T-helper 2 cell treated with Interferon-gamma antibody and Interleukin-4, amounts not matched to agents 100 ng/mL and 5 ng/mL, for 36 hours (primary cell): ENCODE results near the gene INSIG2. TPM values are rescaled to one million over a fixed set of nuclear protein-coding genes. Genes with fewer than 3 reads are reported as not detected.
"Not testable (repeated sequence)": the region's sequence is repeated elsewhere in the genome, so short reads cannot be mapped to it uniquely, and the experiment has no call there.

Source experiments
- intact Hi-C: fragments of 100-400 bp; cut with micrococcal nuclease; formaldehyde crosslinking; loops from one replicate; pipeline ENCODE4 v1.15.1; 2023
- total RNA-seq: library from RNA; stranded (reverse); gene quantifications from 2 replicates; pipeline ENCODE4 v1.2.3, GENCODE V29; 2022

INSIG2 gene
- total RNA-seq, 1 donor from 2014 or later: 21.7 TPM

DNA sequence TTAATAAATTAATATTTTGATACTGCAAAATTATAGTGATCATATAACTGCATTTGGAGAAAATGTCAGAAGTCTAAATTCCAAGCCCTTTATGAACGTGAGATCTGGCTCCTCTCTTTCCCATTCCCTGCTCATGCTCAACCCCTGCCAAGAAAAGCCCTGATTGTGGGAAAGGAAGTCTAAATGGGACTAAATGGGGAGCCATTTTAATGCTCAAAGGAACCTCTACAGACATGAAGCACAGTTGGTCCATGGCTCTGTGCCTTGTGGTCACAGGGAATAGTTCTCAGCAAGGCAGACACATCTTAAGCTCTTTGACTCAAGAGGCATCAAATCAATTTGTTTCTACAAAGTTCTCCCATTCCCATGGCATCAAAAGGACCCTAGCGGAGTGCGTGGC, 29.3 kb upstream of the INSIG2 start:
- intact Hi-C loops: no loop called here

DNA sequence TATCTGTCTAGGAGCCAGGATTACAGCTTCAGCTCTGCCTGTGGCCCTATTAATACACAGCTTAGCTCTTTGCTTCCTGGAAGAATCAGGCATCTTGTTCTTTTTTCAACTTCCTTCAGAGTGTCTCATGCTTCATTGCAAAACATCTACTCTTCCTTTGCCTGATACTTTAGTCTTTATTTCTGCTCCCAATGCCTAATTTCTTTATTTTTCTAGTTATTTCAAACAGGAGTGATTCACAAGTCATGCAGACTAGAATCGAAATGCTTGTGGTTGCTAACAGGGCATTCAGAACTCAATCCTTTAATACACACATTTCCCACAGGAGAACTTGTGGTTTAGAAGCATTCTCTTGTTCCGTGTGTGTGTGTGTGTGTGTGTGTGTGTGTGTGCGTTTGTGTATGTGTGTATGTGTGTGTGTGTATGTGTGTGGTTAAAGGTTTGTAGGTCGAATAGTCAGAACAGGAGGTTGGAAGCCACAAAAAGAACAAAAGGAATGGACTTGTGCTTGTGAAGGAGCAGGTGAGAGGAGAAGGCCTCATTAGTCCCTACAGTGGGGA, 28.3 kb upstream of the INSIG2 start:
- intact Hi-C loops: no loop called here

DNA sequence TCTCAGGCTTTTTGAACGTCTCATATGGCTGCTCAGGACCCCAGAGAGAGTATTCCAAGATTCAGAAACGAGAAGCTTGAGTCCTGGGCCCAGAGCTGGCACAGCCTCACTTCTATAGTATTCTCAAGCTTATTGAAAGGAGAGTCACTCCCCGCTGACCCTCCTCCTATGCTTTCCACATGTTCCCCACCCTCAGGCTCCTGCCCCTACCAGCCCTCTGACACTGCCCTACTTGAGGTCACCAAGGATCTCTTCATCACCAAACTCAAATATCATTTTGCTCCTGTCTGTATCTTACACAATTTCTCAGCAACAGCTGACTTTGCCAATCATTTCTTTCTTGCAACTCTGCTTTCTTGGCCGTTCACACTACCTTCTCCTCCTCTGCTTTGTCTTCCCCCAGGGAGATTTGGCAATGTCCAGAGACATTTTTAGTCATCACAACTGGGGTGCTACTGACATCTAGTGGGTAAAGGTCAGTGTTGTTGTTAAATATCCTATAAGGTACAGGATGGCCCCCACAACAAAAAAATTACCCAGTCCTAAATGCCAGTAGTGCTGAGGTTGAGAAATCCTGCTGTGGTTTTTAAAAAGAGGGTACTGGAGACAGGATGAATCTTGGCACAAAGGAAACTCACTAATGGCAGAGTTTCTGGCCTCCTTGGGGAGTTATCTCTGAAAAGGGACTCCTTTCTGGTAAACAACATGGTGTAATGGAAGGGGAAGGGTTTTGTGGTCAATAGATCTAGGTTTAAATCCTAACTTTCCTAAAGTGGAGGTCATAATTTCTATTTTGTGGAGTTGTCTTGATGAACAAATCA, 26.9 kb upstream of the INSIG2 start:
- intact Hi-C loops: no loop called here

DNA sequence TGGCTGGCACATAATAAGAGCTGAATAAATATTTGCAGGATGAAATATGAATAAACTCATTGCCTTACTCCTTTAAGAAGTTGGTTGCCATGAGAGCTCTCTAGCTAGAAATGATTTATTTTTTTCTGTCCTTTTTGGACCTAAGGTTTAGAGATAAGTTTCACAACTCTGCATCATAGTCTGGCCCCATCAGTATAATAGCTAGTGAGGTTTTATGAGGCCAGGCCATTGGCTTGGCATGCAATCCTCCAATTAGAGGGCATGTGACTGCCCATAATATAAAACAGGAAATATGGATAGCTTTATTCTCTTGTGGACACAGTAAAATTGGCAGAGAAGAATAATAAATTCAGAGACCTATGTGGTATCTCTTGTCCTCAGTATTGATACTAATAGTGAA, 26.2 kb upstream of the INSIG2 start:
- intact Hi-C loops: no loop called here

DNA sequence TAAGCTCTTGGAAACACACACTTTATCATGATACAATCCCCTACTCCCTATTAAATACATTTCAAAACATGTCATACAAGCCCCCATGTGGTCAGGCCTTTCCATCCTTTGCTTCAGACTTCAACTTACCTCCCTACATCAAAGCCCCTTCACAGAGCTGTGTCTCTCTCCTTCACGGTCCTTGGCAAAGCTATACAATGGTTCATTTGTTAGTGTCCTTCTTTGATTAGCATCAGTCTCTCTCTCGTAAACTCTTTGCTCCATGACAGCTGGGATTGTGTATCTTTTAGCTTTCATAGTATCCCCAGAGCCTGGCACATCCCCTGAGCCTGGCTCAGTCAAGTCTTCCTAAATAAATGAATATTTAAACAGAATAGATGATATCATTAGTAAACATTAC, 25.6 kb upstream of the INSIG2 start:
- intact Hi-C loops: no loop called here

DNA sequence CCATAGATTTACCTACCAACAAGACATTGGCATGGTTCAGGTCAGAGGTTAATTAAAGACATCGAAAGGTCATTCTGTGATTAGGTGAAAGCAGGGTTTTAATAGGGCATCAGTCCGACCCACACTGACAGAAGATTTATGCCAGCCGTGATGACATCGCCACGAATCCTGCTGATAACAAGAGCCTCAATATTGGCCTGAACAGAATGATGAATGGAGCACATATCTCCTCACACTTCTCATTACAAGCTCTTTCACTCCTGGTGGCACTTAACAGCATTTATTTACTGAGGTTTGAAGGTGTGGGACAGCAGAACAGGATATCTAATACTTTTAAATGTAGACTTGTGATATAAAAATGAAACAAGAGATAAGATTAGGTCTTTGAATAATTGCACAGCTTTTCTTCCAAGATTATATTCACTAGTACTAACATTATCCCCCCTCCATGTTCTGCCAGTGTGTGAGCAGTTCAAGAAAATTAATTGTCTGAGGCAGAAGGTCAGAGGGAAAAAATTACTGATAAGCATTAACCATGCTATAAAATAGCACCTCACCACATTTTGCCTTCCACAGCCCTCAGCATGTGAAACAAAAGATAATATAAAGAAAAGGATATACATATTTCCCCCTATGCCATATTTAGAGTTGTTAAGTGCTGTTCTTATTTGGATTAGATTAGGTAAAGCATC, 23.1 kb upstream of the INSIG2 start:
- intact Hi-C loops: no loop called here

DNA sequence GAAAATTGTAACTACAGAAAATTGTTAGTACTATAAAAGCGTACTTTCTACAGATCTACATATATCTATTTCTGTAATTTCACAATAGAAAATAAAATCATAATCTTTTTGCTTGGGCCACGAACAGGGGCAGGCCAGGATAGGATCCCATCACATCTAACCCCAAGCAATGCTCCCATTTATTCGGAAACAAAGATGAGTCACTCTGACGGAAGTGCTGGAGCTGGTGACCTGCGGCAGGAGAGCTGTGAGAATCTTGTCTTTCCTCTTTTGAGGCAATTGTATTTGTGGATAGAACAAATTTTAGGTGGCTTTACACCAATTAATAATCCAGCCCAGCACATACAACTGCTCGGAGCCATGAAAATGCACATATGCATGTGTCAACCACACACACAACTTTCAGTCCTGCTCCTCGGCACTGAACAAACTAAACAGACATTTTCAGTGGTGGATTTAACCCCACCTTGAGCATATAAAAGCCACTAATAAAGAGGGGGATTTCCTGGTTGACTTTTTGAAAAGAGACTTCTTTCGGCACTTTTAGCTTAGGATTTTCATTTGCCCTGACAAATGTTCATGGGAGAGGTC, 22.3 kb upstream of the INSIG2 start:
- intact Hi-C loops: no loop called here

DNA sequence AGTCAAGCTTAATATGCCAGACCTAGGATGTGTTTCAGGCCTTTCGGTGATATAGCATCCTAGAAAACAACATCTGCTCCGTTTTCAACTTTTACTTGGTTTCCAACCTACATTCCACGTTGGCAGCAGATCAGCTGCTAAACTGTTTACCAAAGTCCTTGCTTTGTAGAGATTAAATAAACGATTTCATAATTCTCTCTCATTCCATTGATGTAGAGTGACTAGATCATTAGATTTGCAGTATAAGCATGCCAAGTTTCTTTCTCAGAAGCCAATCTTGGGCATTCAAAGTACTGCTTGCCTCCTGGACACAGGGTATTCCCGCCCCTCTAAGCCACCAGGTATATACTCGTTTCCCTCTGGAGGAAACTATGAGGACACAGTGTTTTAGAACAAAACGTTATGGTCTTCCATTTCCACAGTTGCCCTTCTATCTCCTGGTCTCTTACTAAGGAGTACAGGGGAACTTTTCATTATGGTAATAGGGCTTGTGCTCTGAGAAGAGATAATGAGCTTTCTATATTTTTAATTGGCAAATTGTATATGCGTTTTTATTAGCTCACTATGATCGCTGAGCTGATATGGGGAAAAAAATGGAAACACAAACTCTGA, 10.5 kb upstream of the INSIG2 start:
- intact Hi-C loops: no loop called here

DNA sequence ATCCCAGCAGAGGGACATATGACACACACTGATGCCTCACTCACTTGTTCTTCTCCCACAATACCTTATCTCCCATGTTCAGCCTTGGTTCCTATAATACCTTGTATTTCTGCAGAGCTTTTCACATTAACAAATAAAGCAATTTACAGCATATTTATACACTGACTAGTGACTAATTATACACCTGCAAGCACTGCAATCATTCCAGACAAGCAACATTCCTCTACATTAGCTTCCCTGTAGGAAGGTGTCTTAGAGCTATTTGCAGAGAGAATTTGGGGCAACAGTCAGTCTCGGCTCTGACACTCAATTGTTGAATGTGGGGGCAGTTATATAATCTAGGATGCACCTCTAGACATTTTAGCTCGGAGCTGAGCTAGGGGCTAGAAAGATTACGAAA, 9.5 kb upstream of the INSIG2 start:
- intact Hi-C loops: no loop called here

DNA sequence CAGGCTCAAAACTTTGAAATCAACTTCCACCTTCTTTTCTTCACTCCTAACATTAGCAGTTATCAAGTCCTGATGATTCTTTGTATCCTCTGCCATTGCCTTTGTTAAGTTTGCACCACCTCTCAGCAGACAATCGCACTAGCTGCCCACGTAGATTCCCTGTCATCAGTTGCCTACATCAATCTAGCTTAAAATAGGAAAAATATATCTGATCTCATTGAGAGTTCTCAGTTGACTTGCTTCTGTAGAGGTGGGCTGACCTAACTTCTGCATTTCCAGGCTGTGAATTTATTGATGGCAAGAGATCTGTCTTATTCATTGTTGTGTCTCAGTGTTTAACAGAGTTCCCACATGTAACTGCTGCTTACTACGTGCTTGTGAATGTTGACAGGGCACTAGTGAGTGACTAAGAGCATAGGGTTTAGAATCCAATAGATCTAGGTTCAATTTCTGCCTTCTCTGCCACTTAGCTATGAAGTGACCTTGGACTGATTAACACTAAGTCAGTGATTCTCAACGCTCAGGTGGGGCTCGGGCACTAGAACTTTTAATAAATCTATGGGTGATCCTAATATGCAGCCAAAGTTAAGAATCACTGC, 3.7 kb upstream of the INSIG2 start:
- intact Hi-C loops: loop anchor here (5.0 kb wide), 1 partner anchor 37 kb away; no protein-coding TSS in a partner anchor

DNA sequence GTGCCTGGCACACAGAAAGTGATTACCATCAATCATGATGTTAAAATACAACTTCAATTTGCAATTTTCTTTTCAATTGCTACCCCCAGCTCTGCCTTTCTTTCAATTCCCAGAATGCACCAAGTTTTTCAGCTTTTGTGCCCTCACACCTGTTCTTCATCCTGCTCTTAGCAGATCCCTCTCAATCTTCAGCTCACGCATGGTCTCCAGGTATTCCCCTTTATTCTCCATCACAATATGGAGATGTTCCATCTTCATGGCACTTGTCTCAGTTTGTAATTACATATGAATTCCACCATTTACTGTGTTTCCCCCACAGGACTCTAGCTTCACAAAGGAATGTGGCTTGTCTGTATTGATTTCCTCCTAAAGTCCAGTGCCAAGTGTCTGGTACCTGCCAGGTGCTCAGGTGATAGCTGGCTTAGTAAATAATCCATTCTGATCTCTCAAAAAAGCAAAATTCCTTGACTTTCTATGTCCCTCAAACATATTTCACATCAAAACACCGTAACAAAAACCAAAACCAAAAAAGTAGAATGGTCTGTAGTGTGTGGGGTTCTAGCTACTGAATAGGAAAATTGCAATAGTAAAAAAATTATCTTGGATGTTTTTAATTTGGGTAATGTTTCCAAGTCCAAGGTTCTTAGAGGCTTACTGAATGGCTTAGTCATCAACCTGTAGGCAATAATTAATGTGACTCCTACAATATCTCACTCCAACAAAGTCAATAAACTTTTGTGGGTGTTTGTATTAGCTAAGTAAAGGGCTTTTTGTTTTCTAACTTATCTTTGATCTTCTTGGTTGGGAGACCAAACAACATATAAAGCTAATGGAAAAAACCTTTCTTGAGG, 2.9 kb upstream of the INSIG2 start:
- intact Hi-C loops: loop anchor here (5.0 kb wide), 1 partner anchor 38 kb away; no protein-coding TSS in a partner anchor

DNA sequence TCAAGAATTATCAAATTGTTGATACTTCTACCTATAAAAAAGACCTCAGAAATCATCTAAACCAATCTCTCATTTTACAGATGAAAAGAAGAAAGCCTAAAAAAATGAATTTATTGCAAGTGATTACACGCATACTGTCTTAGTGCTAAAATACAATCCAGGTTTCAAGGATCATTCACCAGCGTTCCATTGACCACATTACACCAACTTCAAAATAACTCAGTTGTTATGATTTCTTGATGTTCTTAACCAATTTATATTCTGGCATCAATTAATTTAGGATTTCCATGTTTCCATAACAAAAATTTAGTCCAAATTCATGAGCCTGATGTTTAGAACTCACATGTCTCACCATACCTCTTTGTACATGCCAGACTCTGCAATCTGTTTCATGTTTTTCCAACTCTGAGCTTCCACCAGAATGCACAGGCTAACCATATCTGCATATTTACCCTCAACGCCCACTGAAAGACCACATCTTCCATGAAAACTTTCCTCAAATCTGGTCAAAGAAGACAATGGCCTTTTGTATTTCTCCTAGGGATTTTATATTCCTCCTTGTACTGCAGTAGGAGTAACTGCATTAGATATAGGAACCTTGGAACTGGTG, 2.1 kb upstream of the INSIG2 start:
- intact Hi-C loops: loop anchor here (5.0 kb wide), 1 partner anchor 39 kb away; no protein-coding TSS in a partner anchor

DNA sequence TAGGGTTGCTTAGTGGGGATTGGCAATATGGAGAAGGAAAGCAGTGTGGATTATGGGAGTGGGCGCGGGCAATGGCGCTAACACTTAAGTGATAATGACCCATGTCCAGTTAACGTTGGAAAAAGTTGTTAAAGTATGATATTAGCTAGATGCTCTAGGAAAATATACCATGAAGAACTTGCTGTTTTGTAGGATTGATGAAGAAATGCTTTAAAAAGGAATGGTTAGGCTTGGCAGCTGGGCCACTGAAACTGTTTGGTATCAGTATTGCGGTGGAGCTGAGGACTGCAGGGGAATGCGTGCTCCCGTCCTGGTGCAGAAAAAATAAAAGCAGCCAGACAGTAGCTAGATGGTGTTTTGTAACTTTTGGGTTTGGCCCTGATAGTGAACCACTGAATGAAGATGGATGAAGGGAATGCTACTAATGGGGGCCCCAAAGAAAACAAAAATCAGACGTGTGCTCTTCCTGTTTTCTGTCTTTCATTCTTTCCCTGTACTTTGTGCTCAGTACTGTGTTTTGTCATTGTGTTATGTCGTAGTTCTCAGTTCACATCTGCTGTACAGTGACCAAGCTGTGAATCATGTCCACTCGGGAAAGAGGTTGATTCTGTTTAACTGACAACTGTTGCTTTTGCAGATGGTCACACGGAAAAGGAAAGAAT, 999 bp downstream of the INSIG2 start:
- intact Hi-C loops: loop anchor here (2.0 to 5.0 kb wide), 2 partner anchors 42 to 274 kb away; partner anchors contain the start of gene DDX18

DNA sequence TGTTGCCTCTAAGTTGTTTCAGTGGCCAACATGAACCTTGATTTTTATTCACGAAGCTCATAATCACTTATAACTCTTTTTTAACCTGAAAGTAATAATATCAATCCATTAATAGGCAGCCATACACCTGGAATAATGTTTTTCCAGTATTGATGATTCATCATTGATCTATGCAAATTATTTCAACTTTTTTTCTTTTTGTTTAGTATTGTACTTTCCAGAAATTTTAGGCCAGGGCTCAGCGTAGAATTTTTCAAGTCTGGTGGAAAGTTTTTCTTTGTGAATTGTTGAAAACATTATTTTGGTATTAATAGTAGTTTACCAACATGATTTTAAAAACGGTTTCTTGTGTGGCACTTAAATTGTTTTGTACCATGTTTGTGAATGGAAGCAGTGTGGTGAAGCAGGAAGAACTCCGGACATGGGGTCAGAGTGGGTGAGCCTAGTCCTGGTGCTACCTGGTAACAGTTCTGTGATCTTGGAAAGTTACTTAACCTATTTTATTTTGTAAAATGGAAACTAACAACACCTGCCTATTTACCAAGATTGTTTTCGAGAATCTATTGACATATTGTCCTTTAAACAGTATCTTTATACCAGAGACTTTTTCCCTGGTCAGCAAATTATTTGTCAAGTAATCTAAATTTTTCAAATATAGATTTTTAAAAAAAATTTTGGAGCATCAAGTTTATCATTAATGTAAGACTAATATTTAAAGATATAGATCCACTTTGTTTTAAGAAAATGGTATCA, 2.3 kb downstream of the INSIG2 start:
- intact Hi-C loops: no loop called here

DNA sequence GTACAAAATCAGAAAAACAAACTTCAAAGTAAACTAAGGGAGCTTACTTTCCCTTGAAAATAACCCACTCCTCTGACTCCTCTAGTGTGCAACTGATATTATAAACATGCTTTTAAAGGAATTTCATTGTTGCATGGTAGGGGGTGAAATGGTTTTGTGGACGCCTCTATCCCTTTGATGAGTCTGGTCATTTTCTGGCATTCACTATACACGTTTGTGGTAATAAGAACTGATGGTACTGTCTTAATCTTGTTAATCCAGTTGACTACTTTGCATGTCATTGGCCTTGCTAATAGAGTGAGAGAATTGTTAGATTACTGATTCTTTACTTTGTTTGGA, 2.8 kb downstream of the INSIG2 start:
- intact Hi-C loops: no loop called here

DNA sequence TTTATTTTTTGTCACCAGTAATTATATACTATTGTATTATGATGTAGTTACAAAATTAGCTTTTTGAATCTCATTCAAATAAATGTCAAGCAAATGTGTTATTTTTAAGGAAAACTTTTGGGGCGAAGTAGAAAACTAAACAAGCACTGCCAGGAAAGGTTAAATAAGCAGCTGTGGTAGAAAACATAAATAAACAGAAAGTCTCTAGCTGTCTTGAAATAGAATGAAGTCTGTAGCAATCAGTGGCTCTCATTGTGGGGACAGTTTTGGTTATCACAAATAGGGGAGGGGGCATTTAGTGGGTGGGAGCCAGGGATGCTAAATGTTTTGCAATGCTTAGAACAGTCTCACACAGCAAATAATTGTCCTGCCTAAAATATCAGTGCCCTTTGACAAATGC, 3.4 kb downstream of the INSIG2 start:
- intact Hi-C loops: no loop called here

DNA sequence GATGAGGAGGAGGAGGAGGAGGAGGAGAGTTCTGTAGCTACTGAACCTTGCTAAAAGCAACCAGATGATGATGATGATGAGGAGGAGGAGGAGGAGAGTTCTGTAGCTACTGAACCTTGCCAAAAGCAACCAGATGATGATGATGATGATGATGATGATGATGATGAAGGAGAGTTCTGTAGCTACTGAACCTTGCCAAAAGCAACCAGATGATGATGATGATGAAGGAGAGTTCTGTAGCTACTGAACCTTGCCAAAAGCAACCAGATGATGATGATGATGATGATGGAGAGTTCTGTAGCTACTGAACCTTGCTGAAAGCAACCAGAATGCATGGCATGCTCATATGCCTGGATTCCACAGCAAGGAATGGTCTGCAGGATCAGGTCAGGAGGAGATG, 5.8 kb downstream of the INSIG2 start:
- intact Hi-C loops: not testable (repeated sequence)

DNA sequence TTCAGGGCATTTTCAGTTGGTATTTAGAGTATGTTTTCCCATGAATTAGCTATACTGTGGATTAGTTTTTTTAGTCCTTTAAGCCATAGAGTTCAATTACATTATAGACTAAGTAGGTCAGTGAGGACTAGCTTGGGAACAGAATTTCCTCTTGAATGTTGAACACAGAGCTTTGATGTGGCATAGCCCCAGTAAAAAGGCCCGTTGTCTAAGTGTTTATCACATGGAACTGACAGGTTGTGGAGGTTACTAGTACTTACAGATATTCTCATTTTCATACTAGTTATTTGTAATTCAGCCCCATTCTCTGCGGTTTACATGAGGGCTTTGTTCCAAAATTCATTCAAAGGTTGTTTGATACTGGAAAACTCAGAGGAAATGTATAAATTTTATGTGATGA, 6.2 kb downstream of the INSIG2 start:
- intact Hi-C loops: no loop called here

DNA sequence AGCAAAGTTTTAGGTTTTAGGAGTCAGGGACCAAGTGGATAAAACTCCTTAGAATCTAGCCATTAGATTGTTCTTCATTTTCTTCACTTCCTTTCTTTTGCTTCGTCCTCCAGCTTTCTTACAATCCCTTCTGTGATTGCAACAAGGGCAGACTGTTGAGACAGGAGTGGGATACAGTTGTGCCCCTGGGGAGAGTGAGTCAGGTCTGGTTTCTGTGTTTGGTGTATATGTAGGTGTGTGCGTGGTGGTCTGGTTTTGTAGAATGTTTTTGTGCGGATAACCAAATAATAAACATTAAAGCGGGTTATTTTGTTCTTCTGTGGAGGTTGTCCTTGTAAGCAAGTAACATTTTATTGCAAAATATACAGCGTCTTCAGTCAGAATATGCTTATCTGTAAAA, 7.3 kb downstream of the INSIG2 start:
- intact Hi-C loops: no loop called here
